ENCODE measurements around the gene STX1B. TPM values are rescaled to one million over a fixed set of nuclear protein-coding genes. Genes with fewer than 3 reads are reported as not detected.

Gene STX1B
- total RNA-seq, 2 experiments from 2014 or later = 0.47 to 2.1 TPM

DNA sequence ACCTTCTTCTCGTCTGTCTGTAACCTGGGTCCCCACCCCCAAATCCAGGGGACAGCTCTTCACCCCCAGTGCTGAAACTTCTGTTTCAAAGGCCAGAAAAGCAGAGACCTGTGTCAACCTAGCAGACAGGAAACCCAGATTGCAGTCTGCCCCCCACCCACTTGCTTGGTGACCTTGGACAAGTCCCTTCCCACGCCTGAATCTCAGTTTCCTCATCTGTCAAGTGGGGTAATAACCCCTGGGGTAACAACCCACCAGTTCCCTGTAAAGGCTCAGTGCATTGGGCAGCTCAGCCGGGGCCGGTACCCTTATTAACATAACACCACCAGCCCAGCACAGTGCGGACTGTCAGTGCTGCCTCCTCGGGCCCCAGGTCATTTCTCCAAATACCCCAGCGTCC lies 1.3 kb downstream of the STX1B start:
- BruUV-seq (replicated peaks) = no TSS peak
- no peak for TF ChIP-seq EZH2phosphoT487 (IDR thresholded peaks at IDR 0.05; ENCODE audit: borderline replicate concordance, low read depth, low read length)
- TF ChIP-seq, protein P1, sequence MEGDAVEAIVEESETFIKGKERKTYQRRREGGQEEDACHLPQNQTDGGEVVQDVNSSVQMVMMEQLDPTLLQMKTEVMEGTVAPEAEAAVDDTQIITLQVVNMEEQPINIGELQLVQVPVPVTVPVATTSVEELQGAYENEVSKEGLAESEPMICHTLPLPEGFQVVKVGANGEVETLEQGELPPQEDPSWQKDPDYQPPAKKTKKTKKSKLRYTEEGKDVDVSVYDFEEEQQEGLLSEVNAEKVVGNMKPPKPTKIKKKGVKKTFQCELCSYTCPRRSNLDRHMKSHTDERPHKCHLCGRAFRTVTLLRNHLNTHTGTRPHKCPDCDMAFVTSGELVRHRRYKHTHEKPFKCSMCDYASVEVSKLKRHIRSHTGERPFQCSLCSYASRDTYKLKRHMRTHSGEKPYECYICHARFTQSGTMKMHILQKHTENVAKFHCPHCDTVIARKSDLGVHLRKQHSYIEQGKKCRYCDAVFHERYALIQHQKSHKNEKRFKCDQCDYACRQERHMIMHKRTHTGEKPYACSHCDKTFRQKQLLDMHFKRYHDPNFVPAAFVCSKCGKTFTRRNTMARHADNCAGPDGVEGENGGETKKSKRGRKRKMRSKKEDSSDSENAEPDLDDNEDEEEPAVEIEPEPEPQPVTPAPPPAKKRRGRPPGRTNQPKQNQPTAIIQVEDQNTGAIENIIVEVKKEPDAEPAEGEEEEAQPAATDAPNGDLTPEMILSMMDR (conservative IDR thresholded peaks at IDR 0.05; ENCODE audit: low read length) = no peak
- intact Hi-C loops (cut with micrococcal nuclease; ENCODE audit: unreplicated experiment) = no loop called here
- POLR2A ChIA-PET = no interaction called here
- no peaks in the 10 kb centered on the region for H3K4me1 ChIP-seq (ENCODE audit: insufficient read depth, low read length, poor library complexity, severe bottlenecking)
- no peaks in the 10 kb centered on the region for H3K9me2 ChIP-seq (ENCODE audit: insufficient read depth, low read length)
- no peaks in the 10 kb centered on the region for H4K20me1 ChIP-seq (ENCODE audit: insufficient read depth, low read length)
- no peak overlapping the region for H2AFZ ChIP-seq (ENCODE audit: low read length)
- no peak overlapping the region for H3K4me3 ChIP-seq (ENCODE audit: low read depth, low read length, poor library complexity, severe bottlenecking)
- no peak for DNase-seq (ENCODE audit: low spot score)
- H3K36me3 ChIP-seq (ENCODE audit: insufficient read depth, low read length) = no peaks in the 10 kb centered on the region
- CTCF ChIA-PET (ENCODE audit: unreplicated experiment) = no interaction called here
- H3K4me2 ChIP-seq (ENCODE audit: low read length) = no peak overlapping the region
- H3K79me2 ChIP-seq (ENCODE audit: insufficient read depth, low read depth, low read length) = no peaks in the 10 kb centered on the region
- H3K27ac ChIP-seq (ENCODE audit: low read depth, low read length, poor library complexity, severe bottlenecking) = no peak overlapping the region
- no peaks in the 10 kb centered on the region for H3K9me3 ChIP-seq (ENCODE audit: low read length)

DNA sequence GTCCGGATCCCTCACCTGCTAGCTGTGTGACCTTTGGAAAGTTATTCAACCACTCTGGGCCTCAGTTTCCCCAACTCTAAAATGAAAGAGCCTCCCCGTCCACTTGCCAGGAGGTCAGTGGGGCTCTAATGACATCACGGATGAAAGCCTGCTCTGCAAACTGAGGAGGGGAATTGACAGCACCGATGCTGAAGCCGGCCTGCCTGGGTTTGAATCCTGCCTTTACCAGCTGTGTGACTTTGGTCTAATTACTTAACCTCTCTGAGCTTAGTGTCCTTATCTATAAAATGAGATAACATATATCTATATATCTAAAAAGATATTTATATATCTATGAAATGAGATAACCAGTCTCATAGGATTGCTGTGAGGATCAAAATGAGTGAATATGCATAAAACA lies 1.9 kb downstream of the STX1B start:
- intact Hi-C loops (cut with micrococcal nuclease; ENCODE audit: unreplicated experiment) = no loop called here
- ChIA-PET POLR2A (interaction anchor here (0.7 kb wide), 1 partner anchor 49 kb away, joined by 11 read pairs; no protein-coding TSS in a partner anchor), CTCF (ENCODE audit: unreplicated experiment) (no interaction called here)
- Histone ChIP-seq H2AFZ (ENCODE audit: low read length) (no peak overlapping the region), H3K79me2 (ENCODE audit: insufficient read depth, low read depth, low read length) (no peaks in the 10 kb centered on the region), H3K9me2 (ENCODE audit: insufficient read depth, low read length) (no peaks in the 10 kb centered on the region), H4K20me1 (ENCODE audit: insufficient read depth, low read length) (no peaks in the 10 kb centered on the region), H3K36me3 (ENCODE audit: insufficient read depth, low read length) (no peaks in the 10 kb centered on the region), H3K4me2 (ENCODE audit: low read length) (no peak overlapping the region), H3K27ac (ENCODE audit: low read depth, low read length, poor library complexity, severe bottlenecking) (no peak overlapping the region), H3K4me1 (ENCODE audit: insufficient read depth, low read length, poor library complexity, severe bottlenecking) (no peaks in the 10 kb centered on the region), H3K4me3 (ENCODE audit: low read depth, low read length, poor library complexity, severe bottlenecking) (no peak overlapping the region), H3K9me3 (ENCODE audit: low read length) (no peaks in the 10 kb centered on the region)
- no TSS peak for BruUV-seq (replicated peaks)
- no peak for DNase-seq (ENCODE audit: low spot score)
- TF ChIP-seq, protein P1 (conservative IDR thresholded peaks at IDR 0.05; ENCODE audit: low read length) = no peak
- no peak for TF ChIP-seq EZH2phosphoT487 (IDR thresholded peaks at IDR 0.05; ENCODE audit: borderline replicate concordance, low read depth, low read length)

DNA sequence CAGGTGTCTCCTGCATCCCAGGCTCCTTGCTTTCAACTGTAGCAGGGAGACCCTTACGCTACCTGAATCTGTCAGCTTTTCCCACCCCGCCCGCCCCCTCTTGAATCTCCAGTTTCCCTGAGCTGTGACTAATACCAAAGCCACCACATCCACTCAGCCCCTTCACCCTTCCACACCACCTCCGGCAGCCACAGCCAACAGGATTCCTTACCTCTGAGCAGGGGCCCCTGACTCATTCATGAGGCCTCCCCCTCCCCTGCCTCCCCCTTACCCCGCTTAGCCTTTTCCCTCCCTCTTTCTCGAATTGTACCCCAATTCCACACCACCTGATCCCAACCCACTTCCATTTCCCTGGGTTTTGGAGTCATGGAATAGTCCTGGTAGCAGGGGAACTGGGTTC lies 2.3 kb downstream of the STX1B start:
- Histone ChIP-seq H4K20me1 (ENCODE audit: insufficient read depth, low read length) (no peaks in the 10 kb centered on the region), H3K79me2 (ENCODE audit: insufficient read depth, low read depth, low read length) (no peaks in the 10 kb centered on the region), H3K9me3 (ENCODE audit: low read length) (no peaks in the 10 kb centered on the region), H3K4me1 (ENCODE audit: insufficient read depth, low read length, poor library complexity, severe bottlenecking) (no peaks in the 10 kb centered on the region), H3K9me2 (ENCODE audit: insufficient read depth, low read length) (no peaks in the 10 kb centered on the region), H3K4me2 (ENCODE audit: low read length) (no peak overlapping the region), H3K27ac (ENCODE audit: low read depth, low read length, poor library complexity, severe bottlenecking) (no peak overlapping the region), H2AFZ (ENCODE audit: low read length) (no peak overlapping the region), H3K4me3 (ENCODE audit: low read depth, low read length, poor library complexity, severe bottlenecking) (no peak overlapping the region), H3K36me3 (ENCODE audit: insufficient read depth, low read length) (no peaks in the 10 kb centered on the region)
- intact Hi-C loops (cut with micrococcal nuclease; ENCODE audit: unreplicated experiment) = no loop called here
- CTCF ChIA-PET (ENCODE audit: unreplicated experiment) = no interaction called here
- no peak for TF ChIP-seq EZH2phosphoT487 (IDR thresholded peaks at IDR 0.05; ENCODE audit: borderline replicate concordance, low read depth, low read length)
- TF ChIP-seq, protein P1 (conservative IDR thresholded peaks at IDR 0.05; ENCODE audit: low read length) = no peak
- no TSS peak for BruUV-seq (replicated peaks)
- DNase-seq (ENCODE audit: low spot score) = no peak
- POLR2A ChIA-PET = interaction anchor here (0.7 kb wide), 1 partner anchor 49 kb away, joined by 11 read pairs; no protein-coding TSS in a partner anchor
